Measurements from ENCODE around the gene DSCAM. TPM values are rescaled to one million over a fixed set of nuclear protein-coding genes. Genes with fewer than 3 reads are reported as not detected.

DSCAM gene
- total and polyA plus RNA-seq, 2 experiments from 2014 or later = 0.07 TPM; not detected in 1

DNA sequence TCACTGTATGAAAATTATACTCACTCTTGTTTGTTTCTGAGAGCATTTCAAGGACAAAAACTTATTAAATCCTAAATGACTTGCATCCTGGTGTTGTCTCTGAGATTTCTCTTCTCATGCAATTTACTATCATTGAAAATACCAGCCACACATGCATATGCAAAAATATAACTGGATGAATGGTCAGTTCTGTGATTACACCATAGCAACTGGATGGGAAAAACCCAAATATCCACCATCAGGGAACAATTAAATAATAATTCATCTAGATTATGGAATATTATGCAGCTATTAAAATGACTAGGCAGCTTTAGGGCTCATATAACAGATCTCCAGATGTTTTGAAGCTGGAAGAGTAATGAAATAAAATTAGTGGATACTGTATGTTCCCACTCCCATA is 11.6 kb upstream of the DSCAM start:
- Histone ChIP-seq H3K4me3 (no peak overlapping the region), H3K27me3 (ENCODE audit: insufficient read depth) (no peaks in the 10 kb centered on the region), H3K9me2 (ENCODE audit: insufficient read depth) (no peaks in the 10 kb centered on the region; the same call in 1 of the 2 replicates), H3K27ac (ENCODE audit: low read depth) (no peak overlapping the region), H2AFZ (no peak overlapping the region), H3K36me3 (ENCODE audit: insufficient read depth) (no peaks in the 10 kb centered on the region), H3K4me1 (ENCODE audit: insufficient read depth) (no peaks in the 10 kb centered on the region), H3F3A (replicated peaks; ENCODE audit: low read depth) (no peaks in the 10 kb centered on the region), H3K4me2 (no peak overlapping the region), H4K20me1 (replicated peaks; ENCODE audit: insufficient read depth) (no peaks in the 10 kb centered on the region), H3K79me2 (replicated peaks; ENCODE audit: insufficient read depth) (no peaks in the 10 kb centered on the region)
- H3K4me3 Mint-ChIP-seq = no peak overlapping the region
- no peak overlapping the region for H3K27ac Mint-ChIP-seq
- ATAC-seq = no peak
- H3K9me3 Mint-ChIP-seq = peaks cover 69% of the 10 kb centered on the region
- H3K27me3 Mint-ChIP-seq (ENCODE audit: insufficient read depth, low read depth, poor library complexity) = no peaks in the 10 kb centered on the region
- no peak for TF ChIP-seq ZNF462 (CRISPR knock-in tag; IDR thresholded peaks at IDR 0.05)
- no peak for TF ChIP-seq ZNF331 (CRISPR knock-in tag; IDR thresholded peaks at IDR 0.05; ENCODE audit: low read depth)
- no peak for TF ChIP-seq REST (IDR thresholded peaks at IDR 0.05; ENCODE audit: unreplicated experiment)
- TF ChIP-seq EZH2 (IDR thresholded peaks at IDR 0.05; ENCODE audit: low read depth, unreplicated experiment) = no peak
- no peak for TF ChIP-seq STAT1 (IDR thresholded peaks at IDR 0.05; ENCODE audit: unreplicated experiment)
- TF ChIP-seq, protein P1, sequence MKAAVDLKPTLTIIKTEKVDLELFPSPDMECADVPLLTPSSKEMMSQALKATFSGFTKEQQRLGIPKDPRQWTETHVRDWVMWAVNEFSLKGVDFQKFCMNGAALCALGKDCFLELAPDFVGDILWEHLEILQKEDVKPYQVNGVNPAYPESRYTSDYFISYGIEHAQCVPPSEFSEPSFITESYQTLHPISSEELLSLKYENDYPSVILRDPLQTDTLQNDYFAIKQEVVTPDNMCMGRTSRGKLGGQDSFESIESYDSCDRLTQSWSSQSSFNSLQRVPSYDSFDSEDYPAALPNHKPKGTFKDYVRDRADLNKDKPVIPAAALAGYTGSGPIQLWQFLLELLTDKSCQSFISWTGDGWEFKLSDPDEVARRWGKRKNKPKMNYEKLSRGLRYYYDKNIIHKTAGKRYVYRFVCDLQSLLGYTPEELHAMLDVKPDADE (IDR thresholded peaks at IDR 0.05) = no peak
- TF ChIP-seq POLR2AphosphoS5 (IDR thresholded peaks at IDR 0.05; ENCODE audit: low read depth) = no peak
- no peak for TF ChIP-seq NANOG (IDR thresholded peaks at IDR 0.05; ENCODE audit: borderline replicate concordance)
- TF ChIP-seq EZH2phosphoT487 (IDR thresholded peaks at IDR 0.05; ENCODE audit: unreplicated experiment) = no peak
- TF ChIP-seq CREB1 (CRISPR knock-in tag; IDR thresholded peaks at IDR 0.05; ENCODE audit: low read depth) = no peak
- TF ChIP-seq CTCF (conservative IDR thresholded peaks at IDR 0.05; ENCODE audit: low read depth in 2 of 2) = no peak
- no peak for TF ChIP-seq ZNF114 (CRISPR knock-in tag; IDR thresholded peaks at IDR 0.05)
- TF ChIP-seq JUNB (IDR thresholded peaks at IDR 0.05; ENCODE audit: unreplicated experiment) = no peak
- peaks cover 14% of the 10 kb centered on the region for H3K36me3 Mint-ChIP-seq (ENCODE audit: low read depth)
- DNase-seq (ENCODE audit: low spot score) = no peak
- H3K4me1 Mint-ChIP-seq = peaks cover 6% of the 10 kb centered on the region; the same call in 1 of the 3 replicates

All from GM23338 (cell line).